Tibial nerve (tissue), 4 donors: Measurements from ENCODE around the gene PCBP3. TPM values are rescaled to one million over a fixed set of nuclear protein-coding genes. Genes with fewer than 3 reads are reported as not detected.

Source experiments
- DNase-seq, 2 donors: peaks; one replicate each; pipeline ENCODE4 v3.0.0-alpha.2; 2019; ENCODE audit warnings: low spot score in 2 of 2
- H3K27ac ChIP-seq, 4 donors: fragments of 200-600 bp; sonication (generic) in 3 of 4; one replicate each; pipeline ENCODE4 v1.5.1; 2017 to 2019; ENCODE audit warnings: mild to moderate bottlenecking in 1 of 4
- H3K27me3 ChIP-seq, 2 donors: fragments of 200-600 bp; sonication (generic) in 1 of 2; one replicate each; pipeline versions ENCODE4 v1.5.1 to v1.6.0; 2017 to 2019
- H3K36me3 ChIP-seq, 3 donors: fragments of 200-600 bp; sonication (generic); one replicate each; pipeline ENCODE4 v1.5.1; 2018 to 2019
- H3K4me1 ChIP-seq, 4 donors: fragments of 200-600 bp; sonication (generic) in 3 of 4; one replicate each; pipeline ENCODE4 v1.5.1; 2017 to 2019
- H3K4me3 ChIP-seq, 4 donors: fragments of 200-600 bp; sonication (generic) in 3 of 4; one replicate each; pipeline ENCODE4 v1.5.1; 2017 to 2019; ENCODE audit warnings: mild to moderate bottlenecking in 1 of 4, moderate library complexity in 1 of 4
- H3K9me3 ChIP-seq, 4 donors: fragments of 200-600 bp; sonication (generic) in 3 of 4; one replicate each; pipeline ENCODE4 v1.5.1; 2017 to 2019
- CTCF ChIP-seq, 5 experiments: fragments of 200-600 bp in 3 of 5; fragments of 450-650 bp in 2 of 5; sonication (generic) in 3 of 5; IDR thresholded peaks; one replicate each; pipeline ENCODE4 v1.5.1; 2016 to 2019; ENCODE audit warnings: antibody characterized with exemption in 5 of 5, mild to moderate bottlenecking in 3 of 5, moderate library complexity in 2 of 5
- EP300 ChIP-seq, 2 donors: sonication (generic); formaldehyde crosslinking; IDR thresholded peaks; one replicate each; pipeline ENCODE4 v1.6.1; 2017; ENCODE audit warnings: antibody characterized with exemption in 2 of 2, mild to moderate bottlenecking in 1 of 2
- POLR2A ChIP-seq, 2 donors: fragments of 450-650 bp; IDR thresholded peaks; one replicate each; pipeline ENCODE4 v1.6.1; 2017; ENCODE audit warnings: antibody characterized with exemption in 2 of 2, mild to moderate bottlenecking in 2 of 2, moderate library complexity in 2 of 2
- WGBS, 2 donors: methylation state at CpG; one replicate each; pipeline ENCODE4 v1.1.5; 2018; 5-methylcytosine and 5-hydroxymethylcytosine counted together
- total RNA-seq, 4 donors: library from RNA; depleted of rRNA; stranded (reverse); fragments of >200 nt; gene quantifications; one replicate each; pipeline ENCODE4 v1.1.0, GENCODE V29; 2016

PCBP3 gene
- 10 to 100 TPM in 2 of 4 donors, 1 to 10 TPM in 2; 4.2 to 13.4 (median 9.6) TPM for total RNA-seq

DNA sequence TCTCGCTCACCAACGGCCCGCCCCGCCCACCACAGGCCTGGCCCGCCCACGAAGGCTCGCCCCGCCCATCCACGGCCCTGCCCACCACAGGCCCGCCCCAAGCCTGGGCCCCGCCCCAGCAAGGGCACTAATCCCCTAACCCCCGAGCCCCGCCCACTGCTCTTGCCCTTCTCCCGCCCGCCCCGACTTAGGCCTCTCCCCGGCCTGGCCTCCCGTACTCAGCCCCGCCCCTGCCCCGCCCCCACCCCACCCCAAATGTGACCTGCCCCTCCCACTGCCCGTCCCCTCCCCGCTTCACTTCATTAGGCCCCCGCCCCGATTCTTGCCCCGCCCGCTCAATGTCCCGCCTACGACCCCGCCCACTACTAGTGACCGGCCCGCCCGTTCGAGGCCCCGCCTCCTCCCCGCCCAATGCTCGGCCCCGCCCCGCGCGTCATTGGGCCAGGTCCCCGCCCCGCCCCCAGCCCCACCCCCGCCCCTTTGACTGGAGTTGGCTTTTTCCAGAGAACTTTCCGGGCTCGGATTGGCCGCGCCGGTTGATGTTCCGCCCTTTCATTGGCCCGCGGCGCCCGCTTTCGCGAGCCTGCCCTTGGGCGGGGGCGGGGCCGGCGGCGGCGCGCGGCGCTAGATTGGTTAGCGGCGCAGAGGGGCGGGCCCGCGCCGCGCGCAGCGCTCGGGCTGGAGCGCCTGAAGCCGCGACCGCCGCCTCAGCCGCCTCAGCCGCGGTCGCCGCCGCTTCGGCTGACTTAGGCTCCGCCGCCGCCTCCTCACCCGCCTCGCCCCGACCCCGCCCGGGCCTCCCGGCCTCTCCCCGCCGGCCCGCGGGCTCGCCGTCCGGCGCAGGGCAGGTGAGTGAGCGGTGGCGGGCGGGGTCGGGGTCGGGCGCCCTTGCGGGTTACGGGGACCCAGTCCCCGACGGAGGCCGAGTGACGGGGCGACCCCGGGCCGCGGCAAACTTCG, at the start of gene PCBP3:
Gene PCBP3 (plus strand): TSS at position 705 of the 960 bp plus-strand sequence. CDS start 206,361 bp downstream, outside the sequence.
- H3K27me3 ChIP-seq: peaks cover 0 to 40% of the 10 kb centered on the region in 2 donors
- no peaks in the 10 kb centered on the region for H3K9me3 ChIP-seq
- peak; percentile 90 to 97 for DNase-seq
- H3K4me1 ChIP-seq: peaks cover 0 to 29% (median 9%) of the 10 kb centered on the region in 4 donors
- H3K4me3 ChIP-seq: peak within 1 kb of the TSS; percentile 10 to 74 (median 32)
- peak within 1 kb of the TSS in 3 of 4 donors; percentile 64 to 79 (median 71) for H3K27ac ChIP-seq
- no peaks in the 10 kb centered on the region for H3K36me3 ChIP-seq
- WGBS, 2 donors: 1 to 2% methylated on average over 30 to 49 of the region's 120 CpGs
- TF ChIP-seq EP300 (IDR thresholded peaks at IDR 0.05) (no peak), CTCF (IDR thresholded peaks at IDR 0.05) (no peak), POLR2A (IDR thresholded peaks at IDR 0.05) (peak; percentile 14 to 45)

DNA sequence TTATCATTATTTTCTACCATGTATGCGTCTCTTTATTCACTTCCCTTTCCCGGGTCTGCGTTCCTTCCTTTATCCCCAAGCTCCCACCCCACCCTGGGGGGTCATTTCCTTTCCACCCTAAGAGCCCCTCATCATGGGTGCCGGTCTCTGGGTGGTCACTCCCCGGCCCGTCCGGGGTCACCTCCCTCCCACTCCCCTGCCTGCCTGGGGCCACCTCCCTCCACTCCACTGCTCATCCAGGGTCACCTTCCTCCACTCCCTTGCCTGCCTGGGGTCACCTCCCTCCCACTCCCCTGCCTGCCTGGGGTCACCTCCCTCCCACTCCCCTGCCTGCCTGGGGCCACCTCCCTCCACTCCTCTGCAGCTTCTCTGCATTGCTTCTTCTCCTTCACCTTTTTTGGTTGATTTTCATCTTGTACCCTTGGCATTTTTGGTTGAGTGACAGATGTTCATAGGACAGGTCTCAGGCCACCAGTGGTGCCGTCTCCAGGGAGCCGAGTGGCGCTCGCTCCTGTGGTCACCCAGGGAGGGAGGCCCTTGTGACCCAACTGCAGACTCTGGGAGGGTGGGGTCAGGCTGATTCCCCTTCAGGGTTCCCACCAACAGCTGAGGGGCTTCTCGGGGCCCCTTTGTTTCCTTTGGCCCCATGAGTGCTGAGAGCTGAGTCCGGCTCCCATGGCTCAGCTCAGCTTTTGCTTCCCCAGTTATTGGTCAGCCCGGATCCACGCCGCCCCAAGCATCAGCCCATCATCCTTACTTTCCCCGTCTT, 48.6 kb upstream of the PCBP3 start:
- Histone ChIP-seq H3K4me3 (no peak overlapping the region), H3K4me1 (peaks cover 0 to 13% (median 0%) of the 10 kb centered on the region in 4 donors), H3K27ac (no peak overlapping the region), H3K27me3 (peaks cover 0 to 45% of the 10 kb centered on the region in 2 donors), H3K9me3 (no peaks in the 10 kb centered on the region), H3K36me3 (no peaks in the 10 kb centered on the region)
- DNase-seq: no peak
- TF ChIP-seq EP300 (IDR thresholded peaks at IDR 0.05) (no peak), POLR2A (IDR thresholded peaks at IDR 0.05) (no peak), CTCF (IDR thresholded peaks at IDR 0.05) (no peak)
- WGBS, 2 donors: 75 to 81% methylated on average over 17 of the region's 17 CpGs

- peaks cover 0 to 5% (median 0%) of the 10 kb centered on the region in 4 donors for H3K9me3 ChIP-seq
- peaks cover 0 to 36% of the 10 kb centered on the region in 2 donors for H3K27me3 ChIP-seq
- no peak for DNase-seq
- no peak overlapping the region for H3K27ac ChIP-seq
- TF ChIP-seq CTCF (IDR thresholded peaks at IDR 0.05): no peak
- no peak for TF ChIP-seq EP300 (IDR thresholded peaks at IDR 0.05)
- no peak for TF ChIP-seq POLR2A (IDR thresholded peaks at IDR 0.05)
- no peak overlapping the region for H3K4me3 ChIP-seq
- H3K4me1 ChIP-seq: peaks cover 0 to 5% (median 0%) of the 10 kb centered on the region in 4 donors
- WGBS, 2 donors: 88 to 90% methylated on average over 13 to 16 of the region's 16 CpGs
- no peaks in the 10 kb centered on the region for H3K36me3 ChIP-seq
Measured at GRCh38 chr21:45595574-45596295, 47.8 kb upstream of the PCBP3 start.

DNA sequence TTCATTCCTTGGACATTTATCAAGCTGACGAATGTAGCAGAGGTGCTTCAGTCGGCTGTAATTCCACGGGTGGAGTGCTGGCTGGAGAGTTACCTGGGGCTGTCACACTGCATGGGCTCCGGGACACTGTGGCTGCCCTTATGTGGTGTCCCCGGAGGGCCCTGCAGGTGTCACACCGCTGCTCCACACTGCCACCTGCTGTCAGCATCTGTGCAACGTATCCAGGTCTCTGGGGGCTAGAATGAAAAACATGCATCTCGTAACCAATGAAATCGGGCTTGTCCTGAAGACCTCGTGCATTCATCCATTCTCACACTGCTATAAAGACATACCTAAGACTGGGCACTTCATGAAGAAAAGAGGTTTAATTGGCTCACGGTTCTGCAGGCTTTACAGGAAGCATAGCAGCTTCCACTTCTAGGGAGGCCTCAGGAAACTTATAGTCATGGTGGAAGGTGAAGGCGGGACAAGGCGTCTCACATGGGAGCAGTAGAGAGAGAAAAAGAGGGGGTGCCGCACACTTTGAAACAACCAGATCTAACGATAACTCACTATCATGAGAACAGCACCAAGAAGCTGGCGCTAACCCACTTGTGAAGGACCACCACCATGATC, 46.7 kb upstream of the PCBP3 start:
- Histone ChIP-seq H3K4me3 (no peak overlapping the region), H3K36me3 (no peaks in the 10 kb centered on the region), H3K27ac (no peak overlapping the region), H3K4me1 (no peaks in the 10 kb centered on the region), H3K9me3 (peaks cover 0 to 11% (median 0%) of the 10 kb centered on the region in 4 donors), H3K27me3 (peaks cover 0 to 26% of the 10 kb centered on the region in 2 donors)
- WGBS, 2 donors: 39 to 42% methylated on average over 16 of the region's 16 CpGs
- TF ChIP-seq POLR2A (IDR thresholded peaks at IDR 0.05): no peak
- TF ChIP-seq CTCF (IDR thresholded peaks at IDR 0.05): peak; percentile 63 to 86 (median 80)
- peak; percentile 50 to 73 for DNase-seq
